GM12801 (cell line): ENCODE data around the gene EEF1AKMT3.

Experiments used
- TF ChIP-seq, protein P1 (sequence below): IDR thresholded peaks from one replicate; pipeline ENCODE4 v1.5.1; 2011; ENCODE audit warnings: control low read depth; ENCODE audit not compliant: insufficient read length; ENCODE audit errors: extremely low read depth

EEF1AKMT3 gene

GRCh38 chr12:57732270-57732669, 40.1 kb upstream of the EEF1AKMT3 start:
- TF ChIP-seq, protein P1, sequence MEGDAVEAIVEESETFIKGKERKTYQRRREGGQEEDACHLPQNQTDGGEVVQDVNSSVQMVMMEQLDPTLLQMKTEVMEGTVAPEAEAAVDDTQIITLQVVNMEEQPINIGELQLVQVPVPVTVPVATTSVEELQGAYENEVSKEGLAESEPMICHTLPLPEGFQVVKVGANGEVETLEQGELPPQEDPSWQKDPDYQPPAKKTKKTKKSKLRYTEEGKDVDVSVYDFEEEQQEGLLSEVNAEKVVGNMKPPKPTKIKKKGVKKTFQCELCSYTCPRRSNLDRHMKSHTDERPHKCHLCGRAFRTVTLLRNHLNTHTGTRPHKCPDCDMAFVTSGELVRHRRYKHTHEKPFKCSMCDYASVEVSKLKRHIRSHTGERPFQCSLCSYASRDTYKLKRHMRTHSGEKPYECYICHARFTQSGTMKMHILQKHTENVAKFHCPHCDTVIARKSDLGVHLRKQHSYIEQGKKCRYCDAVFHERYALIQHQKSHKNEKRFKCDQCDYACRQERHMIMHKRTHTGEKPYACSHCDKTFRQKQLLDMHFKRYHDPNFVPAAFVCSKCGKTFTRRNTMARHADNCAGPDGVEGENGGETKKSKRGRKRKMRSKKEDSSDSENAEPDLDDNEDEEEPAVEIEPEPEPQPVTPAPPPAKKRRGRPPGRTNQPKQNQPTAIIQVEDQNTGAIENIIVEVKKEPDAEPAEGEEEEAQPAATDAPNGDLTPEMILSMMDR: no peak

DNA sequence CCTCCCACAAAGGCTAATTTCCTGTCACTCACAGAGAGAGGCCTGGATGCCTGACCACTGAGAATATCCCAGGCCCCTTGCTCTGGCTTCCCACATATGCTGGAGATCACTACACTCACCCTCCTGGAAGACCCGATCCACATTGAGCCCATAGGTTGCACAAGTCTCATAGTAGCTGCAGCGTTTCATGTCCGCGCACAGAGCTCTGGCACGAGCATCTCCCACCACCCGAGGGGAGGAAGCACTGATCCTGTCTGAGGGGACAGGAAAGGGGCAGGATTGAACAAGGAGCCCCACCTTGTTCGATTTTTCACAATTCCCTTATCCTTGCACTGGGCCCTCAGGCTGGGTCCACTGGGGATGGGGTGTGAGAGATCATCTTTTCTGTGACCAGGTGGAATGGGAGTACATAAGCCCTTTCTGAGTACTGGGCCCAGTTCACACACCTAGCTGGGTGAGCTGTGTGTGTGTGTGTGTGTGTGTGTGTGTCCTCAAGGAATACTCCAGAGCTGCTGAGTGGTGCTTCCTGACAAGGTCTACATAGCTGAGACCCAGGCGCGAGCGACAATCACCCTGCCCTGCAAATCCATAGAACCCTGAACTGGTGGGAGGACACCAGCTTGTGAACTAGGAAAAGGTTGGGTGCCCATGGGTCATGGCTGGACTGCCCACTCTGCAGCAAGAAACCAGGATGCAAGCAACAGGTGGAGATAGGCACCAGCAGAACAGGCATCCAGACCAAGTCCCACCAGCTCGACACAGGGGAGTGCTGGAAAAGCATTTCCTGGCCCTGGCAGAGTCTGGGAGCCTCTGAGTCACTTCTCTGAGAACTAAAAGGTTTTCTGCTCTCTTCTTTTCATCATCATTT, 39.5 kb upstream of the EEF1AKMT3 start:
- TF ChIP-seq, protein P1: no peak

GRCh38 chr12:57733928-57734327, 38.5 kb upstream of the EEF1AKMT3 start:
- TF ChIP-seq, protein P1: no peak

- TF ChIP-seq, protein P1: no peak
Observed at GRCh38 chr12:57734591-57734990, 37.8 kb upstream of the EEF1AKMT3 start.

DNA sequence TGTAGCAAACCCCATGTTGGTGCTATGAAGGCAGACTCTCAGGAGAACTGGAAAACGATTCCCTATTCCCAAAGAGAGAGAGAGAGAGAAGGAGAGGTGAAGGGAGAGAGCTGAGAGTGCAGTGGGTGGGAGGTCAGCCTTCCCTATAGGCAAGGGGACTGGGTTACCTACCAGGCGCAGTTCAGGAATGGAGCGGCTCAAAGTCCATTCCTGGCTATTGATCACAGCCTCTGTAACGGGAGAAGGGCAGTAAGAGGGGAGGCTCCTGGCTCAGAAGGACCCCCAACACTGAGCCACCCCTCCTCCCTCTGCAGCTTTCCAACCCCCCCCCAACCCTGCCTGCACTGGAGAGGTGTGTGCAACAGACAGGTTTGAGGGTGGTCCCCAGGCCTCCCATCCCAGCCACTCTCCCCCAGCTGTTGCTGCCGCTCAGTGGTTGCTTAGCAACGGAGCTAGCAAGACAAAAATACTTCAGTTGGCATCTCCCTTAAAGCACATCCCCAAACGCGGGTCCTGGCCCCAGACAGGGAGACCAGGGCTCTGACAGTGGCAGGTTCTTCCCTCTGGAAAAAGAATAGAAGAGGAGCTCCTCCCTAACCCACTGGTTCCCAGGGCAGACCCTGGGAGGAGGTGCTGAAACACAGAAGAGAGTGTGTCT, 37.1 kb upstream of the EEF1AKMT3 start:
- TF ChIP-seq, protein P1: no peak

DNA sequence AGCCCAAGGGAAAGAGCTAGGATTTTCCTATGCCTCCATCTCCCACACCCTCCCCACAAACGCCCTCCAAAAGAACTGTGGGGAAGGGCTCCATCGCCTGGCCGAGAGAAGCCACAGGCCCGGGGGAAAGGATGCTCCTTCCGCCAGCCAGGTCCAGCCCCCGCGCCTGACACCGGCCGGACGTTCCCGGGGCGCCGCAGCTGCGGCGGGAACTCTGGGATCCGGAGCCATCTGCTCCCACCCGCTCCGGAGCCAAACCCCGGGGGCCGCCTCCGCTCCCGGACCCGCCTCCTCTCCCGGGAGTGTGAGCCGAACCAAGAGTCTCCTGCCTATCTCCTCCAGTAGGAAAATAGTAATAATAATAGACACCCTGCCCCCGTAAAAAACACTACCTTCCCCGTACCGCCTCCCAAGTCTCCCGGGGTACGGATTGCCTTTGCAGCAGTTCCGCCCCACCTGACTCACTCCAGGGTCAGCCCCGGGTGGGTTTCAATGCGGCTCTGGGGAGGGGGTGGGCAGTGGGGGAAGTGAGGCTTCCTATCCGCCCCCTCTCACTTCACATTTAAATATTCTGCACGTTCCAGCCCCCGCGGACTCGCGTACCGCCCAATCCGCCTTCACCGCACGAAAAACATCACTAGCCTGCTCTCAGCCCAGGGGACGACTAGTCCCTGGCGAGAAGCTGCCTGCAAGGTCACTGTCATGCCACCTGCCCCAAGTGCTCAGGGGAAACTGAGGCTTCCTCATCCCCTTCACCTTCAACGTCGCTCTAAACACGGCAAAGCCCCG, 36.3 kb upstream of the EEF1AKMT3 start:
- TF ChIP-seq, protein P1: no peak
